Natural killer cell (primary cell): ENCODE results near the gene ENTPD5. TPM values are rescaled to one million over a fixed set of nuclear protein-coding genes. Genes with fewer than 3 reads are reported as not detected.

Experiments used
- ATAC-seq, 3 donors: fragments of 150-1000 bp in 2 of 3; fragments of 200-7000 bp in 1 of 3; cut with Tn5 transposase; 1 replicate in 1 of 3; 2 replicates in 2 of 3; pipeline ENCODE4 v1.10.0; 2021; ENCODE audit warnings: mild to moderate bottlenecking in 2 of 3, moderate library complexity in 2 of 3
- DNase-seq, 2 donors: peaks; one replicate each; pipeline versions ENCODE4 v3.0.0 to v3.0.0-alpha.2; 2013 to 2021; ENCODE audit warnings: mixed read lengths in 1 of 2
- H3K27ac ChIP-seq: one replicate; pipeline ENCODE4 v1.5.1; 2013; ENCODE audit warnings: mild to moderate bottlenecking, low read length
- H3K27me3 ChIP-seq: one replicate; pipeline ENCODE4 v1.6.1; 2013; ENCODE audit warnings: low read length; ENCODE audit not compliant: control insufficient read depth, insufficient read depth
- H3K36me3 ChIP-seq: one replicate; pipeline ENCODE4 v1.6.1; 2013; ENCODE audit warnings: low read length; ENCODE audit not compliant: control insufficient read depth, insufficient read depth
- H3K4me1 ChIP-seq: one replicate; pipeline ENCODE4 v1.6.1; 2013; ENCODE audit warnings: low read length; ENCODE audit not compliant: control insufficient read depth, insufficient read depth
- H3K4me3 ChIP-seq: one replicate; pipeline ENCODE4 v1.5.1; 2013; ENCODE audit warnings: low read length
- H3K9me3 ChIP-seq: one replicate; pipeline ENCODE4 v1.6.1; 2013; ENCODE audit warnings: low read length; ENCODE audit not compliant: control insufficient read depth, insufficient read depth
- H3K27ac Mint-ChIP-seq, 2 donors: one replicate each; pipeline ENCODE4 v1.8.0; 2022; ENCODE audit warnings: mild to moderate bottlenecking in 2 of 2, mixed read lengths in 2 of 2, moderate library complexity in 1 of 2
- H3K27me3 Mint-ChIP-seq, 2 donors: one replicate each; pipeline ENCODE4 v1.8.0; 2022; ENCODE audit warnings: low read depth in 2 of 2, mixed read lengths in 2 of 2
- H3K36me3 Mint-ChIP-seq: one replicate; pipeline ENCODE4 v1.8.0; 2022; ENCODE audit warnings: mixed read lengths
- H3K4me1 Mint-ChIP-seq, 2 donors: one replicate each; pipeline ENCODE4 v1.8.0; 2022; ENCODE audit warnings: mixed read lengths in 2 of 2
- H3K4me3 Mint-ChIP-seq: one replicate; pipeline ENCODE4 v1.8.0; 2022; ENCODE audit warnings: mild to moderate bottlenecking, moderate library complexity, mixed read lengths
- H3K9me3 Mint-ChIP-seq, 2 donors: one replicate each; pipeline ENCODE4 v1.8.0; 2022; ENCODE audit warnings: mixed read lengths in 2 of 2
- WGBS: methylation state at CpG from one replicate; pipeline ENCODE4 v1.1.7; 2013; ENCODE audit warnings: missing lambda C conversion rate; ENCODE audit not compliant: insufficient coverage; 5-methylcytosine and 5-hydroxymethylcytosine counted together
- intact Hi-C: fragments of 100-400 bp; cut with micrococcal nuclease; formaldehyde crosslinking; loops from one replicate; pipeline ENCODE4 v1.14.2; 2022
- total RNA-seq, 4 donors: library from RNA; stranded (reverse); fragments of 120-200 nt in 1 of 4; gene quantifications; one replicate each; pipeline versions ENCODE4 v1.2.3 to v1.2.4, GENCODE V29; 2013 to 2022
- TF ChIP-seq, protein P1 (sequence below): fragments of 200-600 bp; IDR thresholded peaks from one replicate; pipeline ENCODE4 v1.8.0; 2022; ENCODE audit warnings: antibody characterized with exemption

The ENTPD5 gene
- total RNA-seq, 3 donors from 2014 or later (not counting 1 experiment from before 2014, with no cell fraction given): 8.6 to 15.7 (median 13.0) TPM

DNA sequence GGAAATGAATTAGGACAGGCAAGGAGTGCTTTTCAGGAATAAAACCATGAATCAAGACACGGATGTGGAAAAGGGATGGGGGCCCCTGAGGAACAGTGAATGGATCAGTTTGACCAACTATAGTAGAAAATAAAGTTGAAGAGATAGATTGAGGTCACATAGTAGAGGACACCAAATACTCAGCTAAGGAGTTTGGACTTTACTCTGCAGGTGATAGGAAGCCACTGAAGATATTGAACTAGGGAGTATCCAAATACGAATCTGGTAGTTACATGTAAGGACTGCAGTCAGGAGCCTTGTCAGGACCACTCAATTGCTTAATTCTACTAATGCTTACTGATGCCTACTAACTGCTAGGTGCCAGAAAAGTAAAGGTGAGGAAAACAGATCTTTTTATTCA lies 20.4 kb downstream of the ENTPD5 start:
- no peaks in the 10 kb centered on the region for H3K36me3 Mint-ChIP-seq
- H3K9me3 ChIP-seq: no peaks in the 10 kb centered on the region
- no peaks in the 10 kb centered on the region for H3K27me3 ChIP-seq
- no peak overlapping the region for H3K4me3 Mint-ChIP-seq
- peaks cover 6% of the 10 kb centered on the region for H3K36me3 ChIP-seq
- no peak for DNase-seq
- intact Hi-C loops: no loop called here
- no peak for ATAC-seq
- 92% methylated on average over 2 of the region's 2 CpGs for WGBS
- H3K4me1 ChIP-seq: no peaks in the 10 kb centered on the region
- no peaks in the 10 kb centered on the region for H3K27me3 Mint-ChIP-seq
- no peak overlapping the region for H3K27ac ChIP-seq
- no peak overlapping the region for H3K4me3 ChIP-seq
- H3K27ac Mint-ChIP-seq: no peak overlapping the region
- no peaks in the 10 kb centered on the region for H3K4me1 Mint-ChIP-seq
- TF ChIP-seq, protein P1, sequence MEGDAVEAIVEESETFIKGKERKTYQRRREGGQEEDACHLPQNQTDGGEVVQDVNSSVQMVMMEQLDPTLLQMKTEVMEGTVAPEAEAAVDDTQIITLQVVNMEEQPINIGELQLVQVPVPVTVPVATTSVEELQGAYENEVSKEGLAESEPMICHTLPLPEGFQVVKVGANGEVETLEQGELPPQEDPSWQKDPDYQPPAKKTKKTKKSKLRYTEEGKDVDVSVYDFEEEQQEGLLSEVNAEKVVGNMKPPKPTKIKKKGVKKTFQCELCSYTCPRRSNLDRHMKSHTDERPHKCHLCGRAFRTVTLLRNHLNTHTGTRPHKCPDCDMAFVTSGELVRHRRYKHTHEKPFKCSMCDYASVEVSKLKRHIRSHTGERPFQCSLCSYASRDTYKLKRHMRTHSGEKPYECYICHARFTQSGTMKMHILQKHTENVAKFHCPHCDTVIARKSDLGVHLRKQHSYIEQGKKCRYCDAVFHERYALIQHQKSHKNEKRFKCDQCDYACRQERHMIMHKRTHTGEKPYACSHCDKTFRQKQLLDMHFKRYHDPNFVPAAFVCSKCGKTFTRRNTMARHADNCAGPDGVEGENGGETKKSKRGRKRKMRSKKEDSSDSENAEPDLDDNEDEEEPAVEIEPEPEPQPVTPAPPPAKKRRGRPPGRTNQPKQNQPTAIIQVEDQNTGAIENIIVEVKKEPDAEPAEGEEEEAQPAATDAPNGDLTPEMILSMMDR: no peak
- H3K9me3 Mint-ChIP-seq: no peaks in the 10 kb centered on the region

GRCh38 chr14:73997944-73998447 lies 21.1 kb downstream of the ENTPD5 start:
- no peak overlapping the region for H3K4me3 Mint-ChIP-seq
- Histone ChIP-seq H3K27me3 (no peaks in the 10 kb centered on the region), H3K36me3 (peaks cover 3% of the 10 kb centered on the region), H3K27ac (no peak overlapping the region), H3K9me3 (no peaks in the 10 kb centered on the region), H3K4me1 (no peaks in the 10 kb centered on the region), H3K4me3 (no peak overlapping the region)
- no peaks in the 10 kb centered on the region for H3K27me3 Mint-ChIP-seq
- no peak overlapping the region for H3K27ac Mint-ChIP-seq
- no peaks in the 10 kb centered on the region for H3K36me3 Mint-ChIP-seq
- DNase-seq: no peak
- WGBS: 95% methylated on average over 7 of the region's 7 CpGs
- H3K4me1 Mint-ChIP-seq: no peaks in the 10 kb centered on the region
- H3K9me3 Mint-ChIP-seq: no peaks in the 10 kb centered on the region
- intact Hi-C loops: no loop called here
- ATAC-seq: no peak
- TF ChIP-seq, protein P1: no peak

DNA sequence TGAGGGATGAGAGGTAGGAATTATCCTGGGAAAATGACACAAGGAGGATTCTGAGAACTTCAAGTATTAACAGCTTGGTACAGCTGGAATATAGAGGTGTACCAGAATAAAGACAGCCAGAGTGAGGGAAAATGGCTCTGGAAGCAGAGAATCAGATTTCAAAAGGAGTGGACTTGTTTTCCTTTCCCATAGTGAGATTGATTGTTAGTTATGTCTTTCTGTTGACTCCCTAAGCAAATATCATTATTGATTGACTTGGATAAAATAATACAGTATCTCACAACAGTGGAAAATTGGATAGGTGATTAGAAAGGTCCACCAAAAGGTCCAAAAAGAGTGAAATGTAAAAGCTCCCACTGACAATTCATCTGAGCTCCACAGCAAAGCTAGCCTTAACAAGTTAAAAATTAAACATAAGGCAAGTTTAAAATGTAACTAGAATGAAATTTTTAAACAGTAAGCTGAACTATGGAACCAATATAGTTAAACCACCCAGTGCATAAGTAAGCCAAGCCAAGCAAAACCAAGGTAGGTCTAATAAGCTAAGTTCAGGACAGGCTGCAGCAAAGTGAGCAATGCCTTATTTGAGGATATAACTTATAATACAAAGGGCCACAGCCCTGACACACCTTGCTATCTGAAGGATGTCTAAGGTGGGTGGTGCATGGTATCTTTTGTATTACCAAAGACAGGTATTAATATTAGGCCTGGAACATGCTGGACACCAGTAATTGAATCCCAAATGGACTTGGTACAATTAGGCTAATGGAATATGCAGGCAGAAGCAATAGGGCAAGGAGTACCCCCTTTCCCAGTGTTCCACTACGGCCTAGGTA lies 21.8 kb downstream of the ENTPD5 start:
- no peaks in the 10 kb centered on the region for H3K9me3 Mint-ChIP-seq
- H3K4me3 Mint-ChIP-seq: no peak overlapping the region
- no peaks in the 10 kb centered on the region for H3K4me1 ChIP-seq
- H3K27ac ChIP-seq: no peak overlapping the region
- DNase-seq: no peak
- no peaks in the 10 kb centered on the region for H3K9me3 ChIP-seq
- TF ChIP-seq, protein P1: no peak
- intact Hi-C loops: no loop called here
- no peak for ATAC-seq
- H3K4me1 Mint-ChIP-seq: no peaks in the 10 kb centered on the region
- H3K27me3 ChIP-seq: no peaks in the 10 kb centered on the region
- H3K4me3 ChIP-seq: no peak overlapping the region
- peaks cover 3% of the 10 kb centered on the region for H3K36me3 ChIP-seq
- no peaks in the 10 kb centered on the region for H3K27me3 Mint-ChIP-seq
- no peak overlapping the region for H3K27ac Mint-ChIP-seq
- H3K36me3 Mint-ChIP-seq: no peaks in the 10 kb centered on the region
- WGBS: 80% methylated on average over 1 of the region's 1 CpG

- H3K4me3 Mint-ChIP-seq: no peak overlapping the region
- H3K4me1 Mint-ChIP-seq: no peaks in the 10 kb centered on the region
- no peaks in the 10 kb centered on the region for H3K9me3 Mint-ChIP-seq
- H3K27me3 ChIP-seq: no peaks in the 10 kb centered on the region
- H3K36me3 Mint-ChIP-seq: no peaks in the 10 kb centered on the region
- no peak overlapping the region for H3K4me3 ChIP-seq
- no peak overlapping the region for H3K27ac Mint-ChIP-seq
- H3K27ac ChIP-seq: no peak overlapping the region
- DNase-seq (no peak), ATAC-seq (no peak)
- no peaks in the 10 kb centered on the region for H3K9me3 ChIP-seq
- no peaks in the 10 kb centered on the region for H3K27me3 Mint-ChIP-seq
- H3K4me1 ChIP-seq: no peaks in the 10 kb centered on the region
- intact Hi-C loops: no loop called here
- H3K36me3 ChIP-seq: peaks cover 3% of the 10 kb centered on the region
- 60% methylated on average over 2 of the region's 2 CpGs for WGBS
- TF ChIP-seq, protein P1: no peak
These were observed 22.4 kb downstream of the ENTPD5 start for GRCh38 chr14:73996731-73997107.
